GM12878 (cell line): ENCODE data around the gene WDR59. TPM values are rescaled to one million over a fixed set of nuclear protein-coding genes. Genes with fewer than 3 reads are reported as not detected.

Experiments
- ATAC-seq: fragments of 200-7000 bp; cut with Tn5 transposase; 3 replicates; pipeline ENCODE4 v1.9.1; 2020; ENCODE audit warnings: mild to moderate bottlenecking, moderate library complexity
- BruUV-seq: library from RNA; stranded (reverse); fragments of 400-500 nt; replicated peaks from 2 replicates; lab custom pipeline; 2021; lab: Mats Ljungman, UMichigan
- CTCF ChIA-PET: fragments of 300-600 bp; sonication (Branson Sonifier 250); formaldehyde crosslinking; extraction: SDS; loops from one replicate; lab custom pipeline; 2021; ENCODE audit warnings: inconsistent platforms; lab: Yijun Ruan, JAX
- POLR2A ChIA-PET: fragments of 350-600 bp; formaldehyde crosslinking; extraction: SDS; loops from one replicate; lab custom pipeline; 2021; ENCODE audit warnings: inconsistent platforms; lab: Charles Lee
- RAD21 ChIA-PET: fragments of 300-600 bp; sonication (Branson Sonifier 250); formaldehyde crosslinking; loops from one replicate; lab custom pipeline; 2023; ENCODE audit warnings: antibody characterized with exemption; ENCODE audit not compliant: unreplicated experiment; lab: Charles Lee
- SMC1A ChIA-PET: fragments of 300-600 bp; sonication (Branson Sonifier 250); formaldehyde crosslinking; loops from one replicate; lab custom pipeline; 2023; ENCODE audit not compliant: unreplicated experiment, uncharacterized antibody; lab: Charles Lee
- DNase-seq: peaks from one replicate; pipeline ENCODE4 v3.0.0-alpha.2; 2011; ENCODE audit warnings: low read depth, low spot score
- FAIRE-seq: peaks from 3 replicates; lab custom pipeline; 2011; peaks lifted over from hg19 to GRCh38; lab: Jason Lieb, UNC
- H2AFZ ChIP-seq: 2 replicates; pipeline ENCODE4 v1.6.0; 2011; ENCODE audit warnings: low read depth, low read length, control low read depth; ENCODE audit not compliant: control insufficient read depth
- H3K27ac ChIP-seq: 2 replicates; pipeline ENCODE4 v1.5.1; 2011; ENCODE audit warnings: control low read depth; ENCODE audit not compliant: control insufficient read depth, insufficient read depth
- H3K27me3 ChIP-seq, 2 experiments: replicated peaks in 1 of 2; 2 replicates each; pipeline versions ENCODE4 v1.6.0 to v1.6.1; 2011; ENCODE audit warnings: low read length in 1 of 2; ENCODE audit not compliant: control insufficient read depth in 2 of 2, insufficient read depth in 2 of 2
- H3K36me3 ChIP-seq, 2 experiments: 2 replicates each; pipeline ENCODE4 v1.5.1; 2011; ENCODE audit warnings: low read length in 1 of 2; ENCODE audit not compliant: control insufficient read depth in 2 of 2, insufficient read depth in 2 of 2
- H3K4me1 ChIP-seq: 2 replicates; pipeline ENCODE4 v1.6.1; 2011; ENCODE audit warnings: mild to moderate bottlenecking, low read length, moderate library complexity, mixed read lengths; ENCODE audit not compliant: control insufficient read depth, insufficient read depth
- H3K4me2 ChIP-seq: 2 replicates; pipeline ENCODE4 v1.6.0; 2011; ENCODE audit warnings: control low read depth; ENCODE audit not compliant: control insufficient read depth, insufficient read depth
- H3K4me3 ChIP-seq: fragments of 200-600 bp; sonication (generic); 2 replicates; pipeline ENCODE4 v1.5.1; 2016
- H3K79me2 ChIP-seq: 2 replicates; pipeline ENCODE4 v1.6.0; 2011; ENCODE audit warnings: low read length; ENCODE audit not compliant: control insufficient read depth, insufficient read depth
- H3K9ac ChIP-seq: 2 replicates; pipeline ENCODE4 v1.8.0; 2011; ENCODE audit warnings: low read length, control low read depth, mixed read lengths; ENCODE audit not compliant: control insufficient read depth, insufficient read depth
- H3K9me3 ChIP-seq: replicated peaks from 3 replicates; pipeline ENCODE4 v1.5.1; 2011; ENCODE audit warnings: mild to moderate bottlenecking, low read length; ENCODE audit not compliant: control insufficient read depth, insufficient read depth
- H4K20me1 ChIP-seq: 2 replicates; pipeline ENCODE4 v1.6.0; 2011; ENCODE audit not compliant: control insufficient read depth, insufficient read depth
- BACH1 ChIP-seq: fragments of 450-650 bp; IDR thresholded peaks from 2 replicates; pipeline ENCODE4 v1.6.1; 2017; ENCODE audit warnings: mild to moderate bottlenecking, borderline replicate concordance
- BRCA1 ChIP-seq: IDR thresholded peaks from 2 replicates; pipeline ENCODE4 v1.6.1; 2011; ENCODE audit warnings: low read depth, low read length, improper control_type of control experiment
- CBFB ChIP-seq: IDR thresholded peaks from 2 replicates; pipeline ENCODE4 v1.6.1; 2016; ENCODE audit warnings: antibody characterized with exemption, low read depth
- CHD4 ChIP-seq: fragments of 200-600 bp; sonication (generic); IDR thresholded peaks from 2 replicates; pipeline ENCODE4 v1.6.1; 2016; ENCODE audit warnings: mild to moderate bottlenecking
- ETV6 ChIP-seq, 2 experiments: fragments of 450-650 bp in 1 of 2; IDR thresholded peaks in 1 of 2; conservative IDR thresholded peaks in 1 of 2; 2 replicates each; pipeline ENCODE4 v1.6.1; 2014; ENCODE audit warnings: antibody characterized with exemption in 1 of 2, borderline replicate concordance in 1 of 2, low read depth in 1 of 2, mild to moderate bottlenecking in 1 of 2, moderate library complexity in 1 of 2
- NFYB ChIP-seq: IDR thresholded peaks from 2 replicates; pipeline ENCODE4 v1.6.1; 2011; ENCODE audit warnings: low read depth, mild to moderate bottlenecking, low read length, improper control_type of control experiment, moderate library complexity; ENCODE audit not compliant: insufficient read depth
- NR2F1 ChIP-seq: fragments of 450-650 bp; conservative IDR thresholded peaks from 2 replicates; pipeline ENCODE4 v1.6.1; 2017; ENCODE audit warnings: mild to moderate bottlenecking
- RCOR1 ChIP-seq: conservative IDR thresholded peaks from 2 replicates; pipeline ENCODE4 v1.6.1; 2012; ENCODE audit warnings: low read depth, low read length, improper control_type of control experiment
- ZBTB40 ChIP-seq: fragments of 450-650 bp; IDR thresholded peaks from 2 replicates; pipeline ENCODE4 v1.6.1; 2016; ENCODE audit warnings: mild to moderate bottlenecking, moderate library complexity, borderline replicate concordance
- ZNF207 ChIP-seq: fragments of 450-650 bp; IDR thresholded peaks from 2 replicates; pipeline ENCODE4 v1.6.1; 2014; ENCODE audit warnings: antibody characterized with exemption, mild to moderate bottlenecking, borderline replicate concordance
- WGBS: methylation state at CpG from one replicate; pipeline ENCODE4 v1.1.6; 2016; ENCODE audit warnings: low lambda C conversion rate; ENCODE audit not compliant: insufficient replicate concordance, insufficient coverage; ENCODE audit errors: missing lambda C conversion rate; 5-methylcytosine and 5-hydroxymethylcytosine counted together
- in situ Hi-C: fragments of 300-500 bp; cut with MboI; formaldehyde crosslinking; loops from 9 replicates; pipeline ENCODE4 v1.14.3; 2018; ENCODE audit warnings: mixed read lengths
- intact Hi-C: fragments of 100-400 bp; cut with micrococcal nuclease; formaldehyde crosslinking; loops from one replicate; pipeline ENCODE4 v1.14.2; 2022; ENCODE audit not compliant: unreplicated experiment
- polyA plus RNA-seq, 11 experiments: library from polyadenylated mRNA; depleted of rRNA in 4 of 11; unstranded in 6 of 11; stranded (reverse) in 5 of 11; fragments of >200 nt; fragmentation: Nextera tagmentation in 4 of 11; fragmentation: Illumina TruSeq in 1 of 11; extraction: Ambion mirVana in 4 of 11; extraction: Trizol in 1 of 11; gene quantifications; 1 replicate in 1 of 11; 2 replicates in 10 of 11; pipeline versions ENCODE4 v1.2.1 to v1.2.3, GENCODE V29; 2011 to 2016; ENCODE audit warnings: inconsistent platforms in 2 of 11, missing spikeins in 2 of 11, low read depth in 1 of 11
- total RNA-seq, 4 experiments: library from RNA; depleted of rRNA in 3 of 4; stranded (reverse); fragments of >200 nt in 3 of 4; fragmentation: Illumina TruSeq in 1 of 4; extraction: Trizol in 1 of 4; gene quantifications; 2 replicates each; pipeline versions ENCODE4 v1.2.1 to v1.2.3, GENCODE V29; 2013 to 2021

The WDR59 gene
- total and polyA plus RNA-seq, 10 of the 15 experiments (the other 5 are each of a cell fraction or from before 2014, with no cell fraction given) = 9.7 to 78.4 (median 24.5) TPM

GRCh38 chr16:74995986-74996385, 11.1 kb upstream of the WDR59 start:
- peaks cover 8% of the 10 kb centered on the region for H3K4me1 ChIP-seq
- ATAC-seq (no peak), DNase-seq (no peak), FAIRE-seq (no peak)
- no peaks in the 10 kb centered on the region for H3K9me3 ChIP-seq
- SMC1A ChIA-PET = interaction anchor here (1.7 to 4.1 kb wide), 2 partner anchors 11 to 114 kb away, joined by 4 to 69 read pairs; partner anchors contain the start of gene WDR59
- no peak overlapping the region for H3K9ac ChIP-seq
- peaks cover 15% of the 10 kb centered on the region for H3K79me2 ChIP-seq
- H3K36me3 ChIP-seq = no peaks in the 10 kb centered on the region
- no peaks in the 10 kb centered on the region for H3K27me3 ChIP-seq
- POLR2A ChIA-PET = interaction anchor here (0.6 to 3.4 kb wide), 2 partner anchors 116 to 1958 kb away, joined by 4 to 13 read pairs; no protein-coding TSS in a partner anchor
- H2AFZ ChIP-seq = no peak overlapping the region
- H4K20me1 ChIP-seq = no peaks in the 10 kb centered on the region
- RAD21 ChIA-PET = interaction anchor here (5.5 kb wide), 1 partner anchor 114 kb away, joined by 92 read pairs; no protein-coding TSS in a partner anchor
- no peak for TF ChIP-seq ZBTB40
- TF ChIP-seq ZNF207 = no peak
- no peak for TF ChIP-seq NFYB
- TF ChIP-seq BRCA1 = no peak
- no peak for TF ChIP-seq BACH1
- no peak for TF ChIP-seq NR2F1
- no peak for TF ChIP-seq CHD4
- no peak for TF ChIP-seq RCOR1
- no peak for TF ChIP-seq CBFB
- no peak for TF ChIP-seq ETV6 (conservative IDR thresholded peaks at IDR 0.05 in 1 of 2, IDR thresholded peaks at IDR 0.05 in 1 of 2; ENCODE audit: borderline replicate concordance in 1 of 2, low read depth in 1 of 2)
- in situ Hi-C loops (no loop called here), intact Hi-C loops (loop anchor here (10.0 kb wide), 1 partner anchor 131 kb away; no protein-coding TSS in a partner anchor)
- 100% methylated on average over 1 of the region's 1 CpG for WGBS
- CTCF ChIA-PET = interaction anchor here (3.2 kb wide), 1 partner anchor 115 kb away, joined by 90 read pairs; no protein-coding TSS in a partner anchor
- BruUV-seq = no TSS peak
- H3K27ac ChIP-seq = no peak overlapping the region
- H3K4me3 ChIP-seq = no peak overlapping the region
- H3K4me2 ChIP-seq = no peak overlapping the region
